Activated naive CD8-positive, alpha-beta T cell (primary cell): ENCODE measurements around the gene MANEA.
"Not testable (repeated sequence)": the region's sequence is repeated elsewhere in the genome, so short reads cannot be mapped to it uniquely, and the experiment has no call there.

Source experiments
- H3K27ac Mint-ChIP-seq: one replicate; pipeline ENCODE4 v1.8.0; 2021; ENCODE audit warnings: mixed read lengths
- H3K27me3 Mint-ChIP-seq: one replicate; pipeline ENCODE4 v1.8.0; 2021; ENCODE audit warnings: mixed read lengths
- H3K36me3 Mint-ChIP-seq: one replicate; pipeline ENCODE4 v1.8.0; 2021; ENCODE audit warnings: mixed read lengths
- H3K4me1 Mint-ChIP-seq: one replicate; pipeline ENCODE4 v1.8.0; 2021; ENCODE audit warnings: low read depth, mixed read lengths
- H3K4me3 Mint-ChIP-seq: one replicate; pipeline ENCODE4 v1.8.0; 2021; ENCODE audit warnings: mild to moderate bottlenecking, mixed read lengths
- H3K9me3 Mint-ChIP-seq: one replicate; pipeline ENCODE4 v1.8.0; 2021; ENCODE audit warnings: low read depth, mixed read lengths

The MANEA gene

DNA sequence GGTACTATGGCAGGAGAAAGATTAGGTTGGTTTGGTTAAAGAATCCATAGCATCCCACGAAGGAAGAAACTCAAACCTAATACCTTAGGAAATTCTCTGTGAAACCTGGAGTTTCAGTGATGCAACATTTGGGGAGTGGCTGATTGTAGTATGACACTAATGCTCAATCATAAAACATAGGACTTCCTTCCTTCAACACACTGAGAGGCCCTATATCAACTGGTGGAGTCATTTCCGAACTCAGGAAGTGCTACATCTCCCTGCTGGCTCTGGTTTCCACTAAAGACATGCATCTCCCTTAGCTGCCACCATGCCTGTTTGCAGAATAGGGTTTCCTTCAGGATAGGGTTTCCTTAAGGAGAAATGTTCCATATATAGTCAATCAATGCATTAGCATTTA is 5.2 kb upstream of the MANEA start:
- no peak overlapping the region for H3K27ac Mint-ChIP-seq
- H3K36me3 Mint-ChIP-seq = no peaks in the 10 kb centered on the region
- H3K4me1 Mint-ChIP-seq = peaks cover 38% of the 10 kb centered on the region
- no peaks in the 10 kb centered on the region for H3K9me3 Mint-ChIP-seq
- H3K4me3 Mint-ChIP-seq = no peak overlapping the region
- H3K27me3 Mint-ChIP-seq = no peaks in the 10 kb centered on the region

DNA sequence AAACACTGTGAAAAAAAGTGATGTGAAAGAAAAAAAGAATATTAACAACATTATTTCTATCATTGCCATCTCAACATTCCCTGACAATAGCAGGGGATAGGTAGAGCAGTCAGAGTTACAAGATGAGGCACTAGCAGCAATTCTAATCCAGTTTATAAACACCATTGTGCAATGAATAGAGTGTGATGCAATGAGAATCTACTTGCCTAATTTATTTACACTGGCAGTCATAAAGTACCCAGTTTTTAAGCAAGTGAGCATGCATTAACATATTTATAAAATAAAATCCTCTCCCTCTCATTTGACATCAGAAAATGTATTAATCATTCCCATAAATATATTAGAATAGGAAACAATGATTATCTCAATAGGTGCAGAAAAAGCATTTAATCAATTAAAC is 2.5 kb upstream of the MANEA start:
- Mint-ChIP-seq H3K27me3 (no peaks in the 10 kb centered on the region), H3K27ac (no peak overlapping the region)

DNA sequence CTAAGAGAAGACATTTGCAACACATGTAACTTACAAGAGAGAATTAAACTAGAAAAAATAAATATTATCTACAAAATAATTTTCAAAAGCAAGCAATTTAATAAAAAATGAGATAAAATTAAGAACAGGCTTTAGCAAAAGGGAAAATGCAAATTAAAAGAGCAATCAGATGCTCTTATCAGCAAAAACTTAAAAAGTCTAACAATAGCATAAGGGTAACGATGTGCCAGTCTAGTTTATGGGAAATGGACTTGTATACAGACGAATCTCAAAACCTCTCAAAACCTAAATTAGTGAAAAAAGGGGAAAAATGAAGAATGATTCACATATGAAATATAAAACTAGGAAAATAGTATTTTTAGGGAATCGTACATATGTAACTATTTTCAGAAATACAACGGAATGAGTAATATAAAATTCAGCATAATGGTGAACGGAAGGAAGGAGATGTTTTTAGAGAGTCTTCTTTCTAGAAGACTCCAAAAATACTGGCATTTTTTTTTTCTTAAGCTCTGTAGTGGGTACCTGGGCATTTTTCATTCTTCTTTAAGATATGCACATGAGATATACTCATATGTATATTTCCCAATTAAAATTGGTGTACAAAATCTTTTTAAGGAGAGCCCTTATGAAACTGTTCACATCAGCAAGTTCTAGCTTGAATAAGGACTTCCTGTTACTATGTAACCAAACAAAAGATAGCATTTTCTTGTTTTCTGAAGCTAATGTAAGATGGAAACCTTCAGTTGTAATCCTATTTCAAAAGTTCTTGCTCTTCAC is 927 bp upstream of the MANEA start:
- Mint-ChIP-seq H3K36me3 (peaks cover 2% of the 10 kb centered on the region), H3K9me3 (no peaks in the 10 kb centered on the region), H3K4me3 (peak overlapping the region; percentile 96), H3K4me1 (peaks cover 63% of the 10 kb centered on the region), H3K27me3 (no peaks in the 10 kb centered on the region), H3K27ac (peak overlapping the region; percentile 96)

More for the DNA sequence above, 2.5 kb upstream of the MANEA start:
- Mint-ChIP-seq H3K4me3 (peak overlapping the region; percentile 96), H3K9me3 (no peaks in the 10 kb centered on the region), H3K4me1 (peaks cover 56% of the 10 kb centered on the region), H3K36me3 (peaks cover 2% of the 10 kb centered on the region)

DNA sequence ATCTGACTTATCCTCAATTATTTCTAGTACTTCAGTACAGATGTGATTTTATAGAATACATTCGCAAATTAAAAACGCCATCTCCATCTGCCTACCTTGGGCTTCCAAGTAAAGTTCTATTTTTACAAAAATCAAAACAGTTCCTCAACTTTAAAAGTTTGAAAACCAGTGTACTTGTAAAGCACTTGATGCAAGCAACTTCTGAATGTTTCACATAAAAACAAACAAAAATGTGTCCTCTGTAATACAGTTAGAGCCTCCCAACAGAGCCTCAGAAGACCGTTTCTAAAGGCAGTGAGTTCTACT is 384 bp upstream of the MANEA start:
- peak overlapping the region; percentile 96 for H3K4me3 Mint-ChIP-seq
- H3K27ac Mint-ChIP-seq = peak overlapping the region; percentile 96
- no peaks in the 10 kb centered on the region for H3K9me3 Mint-ChIP-seq

DNA sequence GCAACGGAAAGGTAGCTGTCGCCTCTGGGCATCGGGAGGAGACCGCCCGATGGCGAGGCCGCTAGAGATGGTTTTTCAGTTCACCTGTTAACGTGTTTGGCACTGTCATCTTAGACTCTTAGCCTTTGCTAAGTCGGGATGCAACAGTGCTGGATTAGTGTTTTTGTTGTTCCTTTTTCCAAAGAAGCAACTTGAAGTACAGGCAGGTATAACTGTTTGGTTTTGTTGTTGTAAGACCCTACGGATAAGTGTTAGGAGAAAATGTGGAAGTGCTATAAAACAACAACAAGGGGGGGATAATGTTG is 723 bp downstream of the MANEA start:
- Mint-ChIP-seq H3K27ac (peak overlapping the region; percentile 97), H3K27me3 (no peaks in the 10 kb centered on the region), H3K36me3 (peaks cover 2% of the 10 kb centered on the region), H3K4me1 (peaks cover 57% of the 10 kb centered on the region), H3K4me3 (peak overlapping the region; percentile 96), H3K9me3 (no peaks in the 10 kb centered on the region)

More for the DNA sequence above, 384 bp upstream of the MANEA start:
- Mint-ChIP-seq H3K27me3 (no peaks in the 10 kb centered on the region), H3K4me1 (peaks cover 61% of the 10 kb centered on the region), H3K36me3 (peaks cover 2% of the 10 kb centered on the region)

DNA sequence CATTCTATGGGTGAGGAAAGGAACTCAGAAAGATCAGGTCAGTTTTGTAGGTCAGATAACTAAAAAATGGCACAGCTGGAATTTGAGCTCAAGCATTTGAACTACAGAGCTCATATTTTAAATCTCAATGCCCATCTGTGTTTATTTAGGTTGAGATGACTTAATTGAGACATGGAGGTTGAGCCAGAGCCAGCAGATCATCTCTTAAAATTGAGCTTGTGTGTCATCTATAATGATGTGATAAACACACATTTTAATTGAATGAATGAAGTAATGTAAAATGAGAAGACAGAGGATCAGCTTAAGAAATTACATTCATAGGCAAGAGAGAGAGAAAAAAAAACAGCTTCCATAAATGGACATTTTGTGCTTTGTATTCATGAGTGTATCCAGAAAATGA is 3.7 kb downstream of the MANEA start:
- Mint-ChIP-seq H3K36me3 (peaks cover 9% of the 10 kb centered on the region), H3K27ac (peak overlapping the region; percentile 19)

DNA sequence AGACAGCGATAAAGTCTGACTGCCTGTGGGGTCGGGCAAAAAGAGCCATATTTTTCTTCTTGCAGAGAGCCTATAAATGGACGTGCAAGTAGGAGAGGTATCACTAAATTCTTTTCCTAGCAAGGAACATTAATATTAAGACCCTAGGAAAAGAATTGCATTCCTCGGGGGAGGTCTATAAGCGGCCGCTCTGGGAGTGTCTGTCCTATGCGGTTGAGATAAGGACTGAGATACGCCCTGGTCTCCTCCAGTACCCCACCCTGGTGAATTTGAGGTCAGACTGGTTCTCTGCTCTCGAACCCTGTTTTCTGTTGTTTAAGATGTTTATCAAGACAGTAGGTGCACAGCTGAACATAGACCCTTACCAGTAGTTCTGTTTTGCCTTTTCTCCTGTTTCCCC is 6.9 kb downstream of the MANEA start:
- peaks cover 35% of the 10 kb centered on the region for H3K4me1 Mint-ChIP-seq
- H3K36me3 Mint-ChIP-seq = peaks cover 19% of the 10 kb centered on the region
- peaks cover 15% of the 10 kb centered on the region for H3K9me3 Mint-ChIP-seq
- not testable (repeated sequence) for H3K27ac Mint-ChIP-seq, H3K27me3 Mint-ChIP-seq, H3K4me3 Mint-ChIP-seq

More for the DNA sequence above, 3.7 kb downstream of the MANEA start:
- H3K4me3 Mint-ChIP-seq = no peak overlapping the region
- no peaks in the 10 kb centered on the region for H3K27me3 Mint-ChIP-seq
- peaks cover 15% of the 10 kb centered on the region for H3K9me3 Mint-ChIP-seq
- H3K4me1 Mint-ChIP-seq = peaks cover 33% of the 10 kb centered on the region

DNA sequence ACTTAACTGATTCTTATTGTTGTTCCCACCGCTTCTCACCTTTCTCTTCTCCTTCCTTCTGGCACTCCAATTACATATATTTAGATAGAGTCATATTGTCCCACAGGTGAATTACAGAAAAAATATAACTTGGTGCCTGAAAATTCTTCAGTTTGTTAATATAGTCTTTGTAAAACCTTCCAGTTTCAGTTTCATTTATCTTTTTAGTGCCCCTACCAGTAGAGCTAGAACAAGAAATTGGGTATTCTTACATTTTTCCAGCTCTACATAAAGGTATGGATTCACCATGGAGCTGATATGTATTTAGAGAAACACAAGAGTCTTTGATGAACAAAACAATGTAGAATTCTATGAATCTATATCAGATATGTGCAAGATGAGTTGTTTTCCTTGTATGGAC is 10.7 kb downstream of the MANEA start:
- H3K27me3 Mint-ChIP-seq = no peaks in the 10 kb centered on the region
- H3K4me1 Mint-ChIP-seq = peaks cover 42% of the 10 kb centered on the region
- H3K9me3 Mint-ChIP-seq = peaks cover 15% of the 10 kb centered on the region
- peak overlapping the region; percentile 53 for H3K4me3 Mint-ChIP-seq
- peaks cover 34% of the 10 kb centered on the region for H3K36me3 Mint-ChIP-seq
- H3K27ac Mint-ChIP-seq = no peak overlapping the region

DNA sequence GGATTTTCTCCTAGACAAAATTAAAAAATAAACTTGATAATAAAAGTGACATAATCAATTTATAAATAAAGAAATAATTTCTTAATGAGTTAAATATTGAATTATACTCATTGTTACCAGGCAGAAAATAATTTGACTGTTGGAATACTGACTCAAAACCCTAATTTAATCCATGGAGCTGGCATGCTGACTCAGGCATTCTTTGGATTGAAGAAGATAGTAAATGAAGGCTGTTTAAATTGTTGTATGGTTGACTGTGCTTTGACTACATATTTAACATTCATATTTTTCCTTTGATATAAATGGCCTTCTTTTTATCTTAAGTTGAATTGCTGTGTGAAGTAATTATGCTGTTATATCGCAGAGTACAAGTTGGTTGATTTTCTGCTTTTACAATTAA is 11.7 kb downstream of the MANEA start:
- peaks cover 35% of the 10 kb centered on the region for H3K36me3 Mint-ChIP-seq
- peaks cover 7% of the 10 kb centered on the region for H3K9me3 Mint-ChIP-seq
- H3K4me3 Mint-ChIP-seq = no peak overlapping the region

DNA sequence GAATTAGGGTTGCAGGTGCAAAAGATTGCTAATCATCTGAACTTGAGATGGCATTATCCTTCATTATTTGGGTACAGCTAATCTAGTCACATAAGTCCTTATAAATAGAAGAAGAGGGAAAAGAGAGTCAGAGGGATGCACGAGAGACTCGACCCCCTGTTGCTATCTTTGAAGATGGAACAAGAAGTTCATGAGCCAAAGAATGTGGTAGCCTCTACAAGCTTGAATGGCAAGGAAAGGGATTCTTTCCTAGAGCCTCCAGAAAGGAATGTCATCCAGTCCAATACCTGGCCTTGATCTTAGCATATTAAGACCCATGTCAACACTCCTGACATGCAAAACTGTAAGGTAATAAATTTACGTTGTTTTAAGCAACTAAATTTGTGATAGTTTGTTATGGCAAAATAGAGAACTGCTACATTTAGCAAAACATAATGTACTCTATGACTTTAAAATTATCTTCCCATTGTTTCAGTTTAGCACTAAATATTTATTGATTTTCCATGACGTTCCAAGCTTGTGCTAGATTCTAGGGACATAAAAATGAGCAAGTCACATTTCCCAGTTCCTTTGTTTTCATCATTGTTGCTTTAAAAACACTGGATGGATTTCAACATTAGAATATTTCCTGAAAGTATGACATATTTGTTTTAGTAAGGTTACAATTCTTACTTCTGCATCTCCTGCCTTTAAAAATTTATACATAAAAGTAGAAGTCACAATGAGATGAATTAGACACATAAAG is 12.7 kb downstream of the MANEA start:
- peaks cover 32% of the 10 kb centered on the region for H3K36me3 Mint-ChIP-seq
- H3K9me3 Mint-ChIP-seq = no peaks in the 10 kb centered on the region
- no peak overlapping the region for H3K27ac Mint-ChIP-seq
- H3K4me1 Mint-ChIP-seq = peaks cover 54% of the 10 kb centered on the region
- H3K27me3 Mint-ChIP-seq = no peaks in the 10 kb centered on the region
- no peak overlapping the region for H3K4me3 Mint-ChIP-seq

More for the DNA sequence above, 11.7 kb downstream of the MANEA start:
- H3K27ac Mint-ChIP-seq = no peak overlapping the region
- H3K4me1 Mint-ChIP-seq = peaks cover 48% of the 10 kb centered on the region
- no peaks in the 10 kb centered on the region for H3K27me3 Mint-ChIP-seq

DNA sequence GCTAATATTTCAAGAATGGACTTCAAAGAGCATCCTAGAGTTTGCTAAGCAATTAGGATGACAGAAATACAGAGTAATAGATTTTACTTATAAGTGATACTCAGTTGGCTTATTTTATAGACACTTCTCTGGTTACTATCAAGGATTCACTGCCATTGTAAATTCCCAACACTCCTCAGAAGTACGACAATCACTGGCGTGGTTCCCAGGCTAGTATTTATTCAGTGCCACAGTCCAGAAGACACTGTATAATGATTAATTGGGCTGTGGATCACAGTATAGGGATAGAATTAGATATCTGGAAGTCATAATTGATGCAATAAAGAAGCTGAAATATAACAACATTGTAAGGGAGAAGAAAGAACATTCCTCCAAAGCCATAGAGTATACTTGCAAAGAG is 15.7 kb downstream of the MANEA start:
- H3K4me3 Mint-ChIP-seq = no peak overlapping the region
- H3K27me3 Mint-ChIP-seq = no peaks in the 10 kb centered on the region
- peaks cover 21% of the 10 kb centered on the region for H3K36me3 Mint-ChIP-seq
- no peak overlapping the region for H3K27ac Mint-ChIP-seq
- H3K9me3 Mint-ChIP-seq = no peaks in the 10 kb centered on the region
- peaks cover 40% of the 10 kb centered on the region for H3K4me1 Mint-ChIP-seq

DNA sequence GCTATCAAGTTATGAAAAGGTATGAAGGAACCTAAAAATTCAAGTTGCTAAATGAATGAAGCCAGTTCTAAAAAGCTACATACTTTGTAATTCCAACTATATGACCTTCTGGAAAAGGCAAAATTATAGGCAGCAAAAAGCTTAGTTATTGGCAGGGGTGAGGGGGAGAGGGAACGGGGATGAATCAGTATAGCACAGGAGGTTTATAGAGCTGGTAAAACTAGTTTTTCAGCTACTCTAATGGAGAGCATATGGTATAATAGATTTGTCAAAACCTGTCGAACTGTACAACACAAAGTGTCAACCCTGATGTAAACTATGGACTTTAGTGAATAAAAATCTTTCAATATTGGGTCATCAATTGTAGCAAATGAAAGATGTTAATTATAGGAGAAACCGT is 18.7 kb downstream of the MANEA start:
- Mint-ChIP-seq H3K27ac (no peak overlapping the region), H3K4me1 (peaks cover 22% of the 10 kb centered on the region), H3K9me3 (no peaks in the 10 kb centered on the region), H3K36me3 (peaks cover 26% of the 10 kb centered on the region), H3K4me3 (no peak overlapping the region), H3K27me3 (no peaks in the 10 kb centered on the region)

DNA sequence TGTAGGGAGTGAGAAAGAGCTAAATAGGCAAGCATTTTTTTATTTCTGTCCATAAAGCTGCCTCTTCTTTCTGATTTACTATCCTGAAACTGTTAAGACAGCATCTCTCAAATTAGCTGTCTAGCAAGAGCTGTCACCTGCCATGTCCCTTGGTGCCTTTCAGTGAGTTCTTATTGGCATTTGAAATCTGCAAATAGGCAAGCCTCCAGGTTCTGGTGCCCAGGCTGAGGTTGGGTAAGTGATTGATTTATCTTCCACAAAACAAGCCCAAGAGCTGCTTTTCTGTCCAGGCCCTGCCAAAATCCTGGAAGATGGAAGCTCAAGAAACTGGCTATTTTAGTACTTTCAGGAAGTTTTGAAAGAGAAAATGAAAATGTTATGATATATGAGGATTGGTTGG is 22.4 kb downstream of the MANEA start:
- H3K27me3 Mint-ChIP-seq = no peaks in the 10 kb centered on the region
- peaks cover 15% of the 10 kb centered on the region for H3K36me3 Mint-ChIP-seq
- no peak overlapping the region for H3K27ac Mint-ChIP-seq
- H3K4me1 Mint-ChIP-seq = peaks cover under 1% of the 10 kb centered on the region
- no peak overlapping the region for H3K4me3 Mint-ChIP-seq
- no peaks in the 10 kb centered on the region for H3K9me3 Mint-ChIP-seq

DNA sequence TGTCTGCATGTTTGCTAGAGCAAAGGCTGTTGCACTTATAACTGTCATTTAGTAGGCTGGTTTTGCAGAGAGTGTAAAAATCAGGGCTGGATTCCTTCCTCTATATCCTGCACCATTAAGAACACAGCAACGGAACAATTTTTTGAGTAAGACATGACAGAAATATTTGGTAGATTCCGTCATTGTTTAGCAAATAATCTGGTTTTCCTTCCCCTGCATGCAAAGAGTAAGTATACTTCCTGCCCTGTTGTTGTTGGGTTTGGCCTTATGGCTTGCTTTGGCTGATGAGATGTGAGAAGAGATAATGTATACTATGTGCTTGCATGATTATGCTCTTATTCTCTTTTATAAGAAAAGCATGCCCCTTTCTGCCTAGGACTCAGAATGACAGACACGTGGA is 23.8 kb downstream of the MANEA start:
- Mint-ChIP-seq H3K27me3 (no peaks in the 10 kb centered on the region), H3K4me1 (no peaks in the 10 kb centered on the region), H3K9me3 (no peaks in the 10 kb centered on the region), H3K27ac (no peak overlapping the region), H3K36me3 (peaks cover 20% of the 10 kb centered on the region), H3K4me3 (no peak overlapping the region)

DNA sequence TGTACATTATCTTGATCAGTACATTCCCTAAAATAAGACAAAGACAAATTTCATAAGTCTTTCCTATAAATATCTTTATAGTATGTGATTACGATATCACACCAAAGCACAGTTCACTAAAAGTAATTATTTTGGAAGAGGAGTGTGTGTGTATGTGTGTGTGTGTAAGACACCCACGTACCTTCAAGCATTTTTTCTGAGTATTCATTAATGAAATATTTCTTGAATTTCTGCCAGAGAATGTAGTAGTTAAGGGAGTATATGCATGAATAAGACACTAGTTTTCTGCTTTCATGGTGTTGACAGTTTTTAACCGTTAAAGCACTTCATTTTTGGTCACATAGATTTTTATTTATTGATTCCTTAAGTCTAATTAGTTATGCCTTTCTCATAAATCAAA is 36.8 kb downstream of the MANEA start:
- Mint-ChIP-seq H3K9me3 (no peaks in the 10 kb centered on the region), H3K4me3 (no peak overlapping the region), H3K4me1 (no peaks in the 10 kb centered on the region), H3K27me3 (no peaks in the 10 kb centered on the region), H3K27ac (no peak overlapping the region), H3K36me3 (no peaks in the 10 kb centered on the region)

DNA sequence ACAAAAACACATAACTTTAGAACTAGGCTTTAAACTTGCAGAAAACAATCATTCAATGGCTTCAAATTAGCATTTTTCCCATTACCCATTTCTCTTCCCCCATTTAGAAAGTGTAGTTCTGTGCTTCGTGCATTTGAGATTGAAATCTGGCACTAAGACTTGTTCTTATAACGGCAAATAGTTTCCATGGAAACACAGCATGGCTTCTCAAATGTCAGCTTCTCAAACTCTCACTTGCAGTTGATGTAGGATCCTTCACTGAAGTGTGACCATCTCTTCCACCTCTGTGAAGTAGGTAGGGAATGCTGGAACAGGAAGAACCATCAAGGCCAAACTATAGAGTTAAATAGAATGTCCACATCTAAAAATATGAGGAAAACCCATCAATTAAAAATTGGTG is 52.2 kb downstream of the MANEA start:
- Mint-ChIP-seq H3K27me3 (no peaks in the 10 kb centered on the region), H3K27ac (no peak overlapping the region), H3K4me3 (no peak overlapping the region), H3K4me1 (no peaks in the 10 kb centered on the region), H3K36me3 (peaks cover 3% of the 10 kb centered on the region), H3K9me3 (peaks cover 7% of the 10 kb centered on the region)
